HG03060 (cell line): ENCODE results near the gene SLFN5.
"Not testable (repeated sequence)": the region's sequence is repeated elsewhere in the genome, so short reads cannot be mapped to it uniquely, and the experiment has no call there.

Source experiments
- ATAC-seq: cut with Tn5 transposase; IDR thresholded peaks from one replicate; pipeline ENCODE4 v1.9.1; 2021; ENCODE audit warnings: low read depth, moderate number of reproducible peaks; ENCODE audit not compliant: unreplicated experiment

The SLFN5 gene

GRCh38 chr17:35241520-35241919 is 1.4 kb upstream of the SLFN5 start:
- no peak for ATAC-seq

GRCh38 chr17:35242158-35242804 is 591 bp upstream of the SLFN5 start:
- ATAC-seq, result no peak

GRCh38 chr17:35243561-35244340 is 879 bp downstream of the SLFN5 start:
- no peak for ATAC-seq

- ATAC-seq, result peak; percentile 35
Measured at GRCh38 chr17:35244341-35245195, 1.7 kb downstream of the SLFN5 start.

GRCh38 chr17:35245196-35245486 is 2.3 kb downstream of the SLFN5 start:
- no peak for ATAC-seq

GRCh38 chr17:35252651-35253050 is 9.8 kb downstream of the SLFN5 start:
- no peak for ATAC-seq

- ATAC-seq, result no peak
Measured at GRCh38 chr17:35254107-35254773, 11.4 kb downstream of the SLFN5 start.

GRCh38 chr17:35255316-35255715 is 12.4 kb downstream of the SLFN5 start:
- no peak for ATAC-seq

- ATAC-seq, result no peak
Measured at GRCh38 chr17:35256629-35257028, 13.8 kb downstream of the SLFN5 start.

- no peak for ATAC-seq
Measured at GRCh38 chr17:35257208-35257659, 14.4 kb downstream of the SLFN5 start.

GRCh38 chr17:35259001-35259400 is 16.1 kb downstream of the SLFN5 start:
- ATAC-seq, result no peak

GRCh38 chr17:35265071-35265470 is 22.2 kb downstream of the SLFN5 start:
- ATAC-seq, result no peak

- no peak for ATAC-seq
Measured at GRCh38 chr17:35265566-35266141, 22.8 kb downstream of the SLFN5 start.

- ATAC-seq, result not testable (repeated sequence)
Measured at GRCh38 chr17:35274167-35275066, 31.5 kb downstream of the SLFN5 start.

- not testable (repeated sequence) for ATAC-seq
Measured at GRCh38 chr17:35278454-35278853, 35.6 kb downstream of the SLFN5 start.

GRCh38 chr17:35278876-35279275 is 36.0 kb downstream of the SLFN5 start:
- not testable (repeated sequence) for ATAC-seq

GRCh38 chr17:35283767-35284166 is 40.9 kb downstream of the SLFN5 start:
- no peak for ATAC-seq

- no peak for ATAC-seq
Measured at GRCh38 chr17:35284955-35285354, 42.1 kb downstream of the SLFN5 start.

GRCh38 chr17:35286120-35286781 is 43.4 kb downstream of the SLFN5 start:
- no peak for ATAC-seq
